GM10847 (cell line): Measurements from ENCODE around the gene DIO3.

Experiments
- POLR2A ChIP-seq: IDR thresholded peaks from 2 replicates; pipeline ENCODE4 v1.6.1; 2011; ENCODE audit not compliant: insufficient read length; ENCODE audit errors: extremely low read depth

DIO3 gene

GRCh38 chr14:101562659-101563351 is 1.5 kb downstream of the DIO3 start:
- TF ChIP-seq POLR2A = no peak

DNA sequence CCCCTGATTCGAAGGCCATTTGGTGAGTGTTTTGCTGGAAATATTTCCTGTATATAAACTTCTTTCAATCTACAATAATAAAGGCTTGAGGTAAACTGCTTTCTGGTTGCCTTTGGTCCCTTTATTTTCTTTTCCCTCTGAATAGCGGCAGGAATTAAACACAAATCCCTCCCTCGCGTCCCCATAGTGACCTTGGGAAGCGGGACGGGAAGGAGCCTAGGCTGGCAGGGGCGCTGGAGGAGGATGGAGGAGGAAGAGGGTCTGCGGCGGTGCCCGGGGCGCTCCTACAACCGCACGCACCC is 2.0 kb downstream of the DIO3 start:
- TF ChIP-seq POLR2A = no peak

- no peak for TF ChIP-seq POLR2A
Observed at GRCh38 chr14:101563654-101564443, 2.6 kb downstream of the DIO3 start.

DNA sequence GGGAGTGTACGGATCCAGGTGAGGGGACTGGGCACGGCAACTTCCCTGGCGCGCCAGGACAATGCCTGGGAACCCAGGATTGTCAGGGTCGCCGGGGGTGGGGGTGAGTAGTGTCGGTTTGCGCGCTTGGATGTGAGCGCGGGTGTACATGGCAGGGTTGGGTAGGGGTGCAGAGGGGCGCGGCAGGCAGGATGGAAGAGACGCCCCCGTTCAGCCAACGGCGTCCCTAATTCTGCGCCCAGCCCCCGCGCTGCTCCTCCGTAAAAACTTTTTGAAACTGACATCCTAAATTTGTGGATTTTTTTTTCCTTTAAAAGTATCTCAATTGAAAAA is 3.1 kb downstream of the DIO3 start:
- no peak for TF ChIP-seq POLR2A

GRCh38 chr14:101564819-101565698 is 3.8 kb downstream of the DIO3 start:
- no peak for TF ChIP-seq POLR2A

DNA sequence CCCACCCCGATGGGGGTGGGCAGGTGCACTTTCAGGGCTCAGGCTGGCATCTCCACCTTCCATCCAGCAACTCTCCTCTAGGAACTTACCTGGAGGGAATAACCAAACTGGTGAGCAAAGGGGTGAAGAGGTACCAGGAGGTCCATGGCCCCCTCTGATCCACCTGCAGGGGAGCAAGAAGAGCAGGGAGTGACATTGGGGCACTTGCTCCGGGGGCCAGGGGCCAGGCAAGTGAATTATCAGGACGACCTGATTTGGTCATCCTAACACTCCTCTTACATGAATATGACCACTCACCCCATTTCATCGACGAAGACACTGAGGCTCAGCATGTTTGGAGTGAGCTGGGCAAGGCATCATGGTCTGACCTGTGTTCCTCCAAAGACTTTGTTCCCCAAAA is 6.0 kb downstream of the DIO3 start:
- no peak for TF ChIP-seq POLR2A

- no peak for TF ChIP-seq POLR2A
Observed at GRCh38 chr14:101571004-101571403, 9.7 kb downstream of the DIO3 start.

DNA sequence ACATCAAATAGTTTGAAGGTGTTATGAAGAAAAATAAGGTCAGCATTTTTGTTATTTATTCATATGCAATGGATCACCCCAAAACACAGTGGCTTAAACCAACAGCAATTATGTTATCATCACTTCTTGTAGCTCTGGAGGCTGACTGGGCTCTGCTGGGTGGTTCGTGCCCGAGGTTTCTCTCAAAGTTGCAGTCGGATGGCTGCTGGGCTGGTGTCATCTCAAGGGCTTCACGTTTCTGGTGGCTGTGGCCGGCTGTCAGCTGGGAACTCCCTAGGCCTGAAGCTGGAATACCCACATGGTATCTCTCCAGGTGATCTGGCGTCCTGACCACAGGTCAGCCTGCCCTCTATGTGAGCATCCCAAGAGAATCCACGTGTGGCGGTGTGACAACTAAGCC is 12.0 kb downstream of the DIO3 start:
- no peak for TF ChIP-seq POLR2A

GRCh38 chr14:101575581-101575980 is 14.3 kb downstream of the DIO3 start:
- no peak for TF ChIP-seq POLR2A

DNA sequence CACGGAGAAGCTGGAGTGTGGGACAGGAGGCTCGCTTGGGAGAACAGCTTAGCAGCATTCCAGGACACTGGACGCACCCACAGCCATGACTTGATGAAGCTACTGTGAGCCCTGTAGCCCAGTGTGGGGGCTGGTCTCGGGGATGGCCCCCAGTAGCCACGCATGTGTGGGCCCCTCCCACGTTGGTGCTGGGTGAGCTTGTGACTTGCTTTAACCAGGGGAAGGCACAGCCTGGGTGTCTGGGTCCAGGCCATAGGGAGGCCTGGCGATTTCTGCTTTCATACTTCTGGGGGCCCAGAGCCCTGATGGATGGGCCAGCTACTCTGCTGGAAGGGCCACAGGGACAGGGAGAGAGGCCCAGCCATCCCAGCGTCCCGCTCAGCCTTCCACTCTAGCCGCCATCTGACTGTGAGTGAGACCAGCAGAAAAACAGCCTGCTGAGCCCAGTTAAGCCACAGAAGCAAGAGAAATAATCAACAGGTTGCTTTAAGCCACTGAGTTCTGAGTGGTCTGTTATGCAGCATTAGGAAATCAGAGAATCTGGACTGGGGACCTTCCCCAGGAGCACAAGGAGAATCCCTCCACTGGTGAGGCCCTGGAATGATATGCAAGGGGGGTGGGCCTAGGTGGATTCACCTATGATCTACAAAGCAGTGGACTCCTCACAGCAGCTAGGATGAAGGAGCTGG is 16.1 kb downstream of the DIO3 start:
- TF ChIP-seq POLR2A = no peak

GRCh38 chr14:101578489-101578888 is 17.2 kb downstream of the DIO3 start:
- TF ChIP-seq POLR2A = no peak

GRCh38 chr14:101579372-101580080 is 18.2 kb downstream of the DIO3 start:
- TF ChIP-seq POLR2A = no peak

DNA sequence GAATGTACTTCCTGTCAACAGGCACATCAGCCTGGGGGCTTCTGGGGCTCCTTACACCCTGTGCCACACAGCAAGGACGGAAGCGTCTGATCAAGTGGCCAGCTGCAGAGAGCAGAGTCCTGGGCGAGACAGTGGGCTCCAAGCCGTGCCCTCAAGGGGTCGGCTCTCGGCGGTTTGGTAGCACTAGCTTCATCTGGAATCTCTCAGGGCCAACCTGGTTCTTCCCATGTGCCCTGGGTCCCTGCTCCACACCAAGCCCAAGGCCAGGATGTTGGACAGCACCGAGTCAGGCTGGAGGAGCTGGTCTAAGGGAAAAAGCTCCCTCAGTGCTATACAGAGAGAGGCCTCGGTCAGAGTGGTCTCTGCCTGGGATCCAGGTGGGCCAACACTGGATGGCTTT is 20.5 kb downstream of the DIO3 start:
- TF ChIP-seq POLR2A = no peak

- TF ChIP-seq POLR2A = no peak
Observed at GRCh38 chr14:101582294-101582693, 21.0 kb downstream of the DIO3 start.

DNA sequence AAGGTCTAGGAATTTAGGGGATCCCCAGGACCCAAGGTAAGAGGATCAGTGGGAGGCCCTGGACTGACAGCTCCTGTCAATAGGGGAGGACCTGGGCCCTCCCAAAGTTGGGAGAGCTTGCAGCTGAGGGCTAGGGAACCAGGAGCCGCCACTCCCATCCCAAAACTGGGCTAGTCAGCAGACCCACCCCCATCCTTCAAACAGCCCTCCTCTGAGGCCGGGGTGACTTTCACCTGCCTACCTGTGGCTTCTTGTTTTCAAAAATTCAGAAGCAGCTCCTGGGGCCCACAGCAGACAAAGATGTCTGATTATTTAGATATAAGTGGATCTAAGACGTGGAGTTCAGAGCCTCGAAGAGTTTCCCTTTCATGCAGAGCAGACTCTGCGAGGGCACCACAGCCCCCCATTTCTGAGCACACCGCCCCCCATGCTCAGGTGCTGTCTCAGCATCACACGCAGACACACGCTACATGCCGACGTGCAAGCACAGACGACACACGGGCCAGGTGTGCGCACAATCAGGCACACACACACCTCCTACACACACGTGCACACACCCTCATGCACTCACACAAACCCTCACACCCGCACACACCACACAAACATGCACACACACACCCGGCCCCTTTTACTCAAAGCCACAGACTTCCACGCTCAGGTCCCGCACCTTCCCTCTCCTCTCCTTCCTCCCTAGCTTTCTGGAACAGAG is 21.9 kb downstream of the DIO3 start:
- TF ChIP-seq POLR2A = no peak

GRCh38 chr14:101583715-101584054 is 22.4 kb downstream of the DIO3 start:
- no peak for TF ChIP-seq POLR2A
